Left ventricle myocardium inferior (tissue), 1 donor: ENCODE data around the gene P2RY6. TPM values are rescaled to one million over a fixed set of nuclear protein-coding genes. Genes with fewer than 3 reads are reported as not detected.
A peak's percentile ranks its signal among the peaks of the same experiment; 100 is the strongest.

Source experiments
- DNase-seq: peaks from one replicate; pipeline ENCODE4 v3.0.0-alpha.2; 2020
- H3K27ac ChIP-seq: fragments of 200-600 bp; replicated peaks from 2 replicates; pipeline ENCODE4 v1.8.0; 2021
- H3K27me3 ChIP-seq: fragments of 200-600 bp; 2 replicates; pipeline ENCODE4 v1.8.0; 2021; ENCODE audit warnings: low read depth
- H3K36me3 ChIP-seq: fragments of 200-600 bp; 2 replicates; pipeline ENCODE4 v1.8.0; 2021
- H3K4me1 ChIP-seq: fragments of 200-600 bp; 2 replicates; pipeline ENCODE4 v1.8.0; 2021
- H3K4me3 ChIP-seq: fragments of 200-600 bp; 2 replicates; pipeline ENCODE4 v1.8.0; 2021; ENCODE audit warnings: mild to moderate bottlenecking, moderate library complexity
- H3K9me3 ChIP-seq: fragments of 200-600 bp; replicated peaks from 2 replicates; pipeline ENCODE4 v1.8.0; 2021
- intact Hi-C: fragments of 100-400 bp; cut with micrococcal nuclease; formaldehyde crosslinking; loops from one replicate; pipeline ENCODE4 v1.11.0; 2022
- total RNA-seq: library from RNA; stranded (reverse); fragmentation: NEBNext Ultra II Directional; extraction: Animal tissue kit (Norgen Biotek cat#: 25700); gene quantifications from one replicate; pipeline ENCODE4 v1.2.1, GENCODE V29; 2021
- TF ChIP-seq, protein P1 (sequence below): fragments of 200-600 bp; IDR thresholded peaks from 2 replicates; pipeline ENCODE4 v1.8.0; 2021; ENCODE audit warnings: antibody characterized with exemption, mild to moderate bottlenecking, borderline replicate concordance
- donor health status: DM: no; HTN: yes; CAD: no; lungs with severe emphysema.

The P2RY6 gene
- total RNA-seq, 1 donor from 2014 or later: 2.2 TPM

DNA sequence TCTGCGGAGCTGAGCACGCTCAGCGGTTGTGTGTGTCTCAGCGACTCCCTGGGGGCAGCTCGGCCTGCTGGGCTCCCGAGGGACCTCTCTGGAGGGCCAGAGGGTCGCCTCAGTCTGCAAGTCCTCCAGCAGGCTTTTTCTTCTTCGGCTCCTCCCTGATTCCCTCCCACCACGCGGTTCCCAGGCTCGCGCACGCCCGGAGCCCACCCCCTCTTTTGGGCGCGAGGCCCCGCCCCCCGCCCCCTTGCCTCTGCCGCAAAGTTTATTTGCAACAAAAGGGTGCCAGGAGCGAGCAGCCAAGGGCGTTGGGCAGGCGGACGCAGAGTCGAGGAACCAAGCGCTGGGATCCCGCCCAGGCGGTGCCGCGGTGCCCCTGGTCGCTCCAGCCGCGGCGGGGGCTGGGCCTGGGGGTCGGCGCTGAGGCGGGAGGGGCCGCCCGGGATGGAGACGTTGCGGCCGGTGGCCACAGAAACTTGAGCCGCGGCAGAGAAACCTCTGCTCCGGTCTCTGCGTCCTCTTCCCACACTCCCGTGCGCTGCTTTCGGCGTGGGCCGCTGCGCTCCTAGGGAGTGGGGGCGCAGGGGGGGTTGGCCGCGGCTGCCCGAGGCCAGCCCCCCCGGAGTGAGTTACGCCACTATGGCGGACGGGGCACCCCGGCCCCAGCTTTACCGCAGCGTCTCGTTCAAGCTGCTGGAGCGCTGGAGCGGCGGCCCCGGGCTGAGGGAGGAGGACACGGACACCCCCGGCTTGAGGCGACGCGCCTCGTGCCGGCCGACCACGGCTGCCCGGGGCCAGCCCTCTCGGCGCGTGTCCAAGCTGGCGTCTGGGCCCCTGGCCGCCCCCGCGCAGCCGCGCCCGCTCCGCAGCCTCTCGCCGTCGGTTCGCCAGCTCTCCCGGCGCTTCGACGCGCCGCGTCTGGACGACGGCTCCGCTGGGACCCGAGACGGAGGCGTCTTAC lies 36.1 kb downstream of the P2RY6 start, which contains the start of gene ARHGEF17:
Gene ARHGEF17 (plus strand): TSS at position 274 of the 958 bp plus-strand sequence. CDS start 363 bp downstream, at position 637.
- H3K4me3 ChIP-seq: peak within 1 kb of the TSS; percentile 88
- H3K27me3 ChIP-seq: no peaks in the 10 kb centered on the region
- DNase-seq: peak; percentile 78
- peak within 1 kb of the TSS; percentile 99 for H3K27ac ChIP-seq
- H3K4me1 ChIP-seq: peaks cover 63% of the 10 kb centered on the region
- peaks cover 12% of the 10 kb centered on the region for H3K36me3 ChIP-seq
- TF ChIP-seq, protein P1, sequence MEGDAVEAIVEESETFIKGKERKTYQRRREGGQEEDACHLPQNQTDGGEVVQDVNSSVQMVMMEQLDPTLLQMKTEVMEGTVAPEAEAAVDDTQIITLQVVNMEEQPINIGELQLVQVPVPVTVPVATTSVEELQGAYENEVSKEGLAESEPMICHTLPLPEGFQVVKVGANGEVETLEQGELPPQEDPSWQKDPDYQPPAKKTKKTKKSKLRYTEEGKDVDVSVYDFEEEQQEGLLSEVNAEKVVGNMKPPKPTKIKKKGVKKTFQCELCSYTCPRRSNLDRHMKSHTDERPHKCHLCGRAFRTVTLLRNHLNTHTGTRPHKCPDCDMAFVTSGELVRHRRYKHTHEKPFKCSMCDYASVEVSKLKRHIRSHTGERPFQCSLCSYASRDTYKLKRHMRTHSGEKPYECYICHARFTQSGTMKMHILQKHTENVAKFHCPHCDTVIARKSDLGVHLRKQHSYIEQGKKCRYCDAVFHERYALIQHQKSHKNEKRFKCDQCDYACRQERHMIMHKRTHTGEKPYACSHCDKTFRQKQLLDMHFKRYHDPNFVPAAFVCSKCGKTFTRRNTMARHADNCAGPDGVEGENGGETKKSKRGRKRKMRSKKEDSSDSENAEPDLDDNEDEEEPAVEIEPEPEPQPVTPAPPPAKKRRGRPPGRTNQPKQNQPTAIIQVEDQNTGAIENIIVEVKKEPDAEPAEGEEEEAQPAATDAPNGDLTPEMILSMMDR: no peak
- intact Hi-C loops: no loop called here
- no peaks in the 10 kb centered on the region for H3K9me3 ChIP-seq

DNA sequence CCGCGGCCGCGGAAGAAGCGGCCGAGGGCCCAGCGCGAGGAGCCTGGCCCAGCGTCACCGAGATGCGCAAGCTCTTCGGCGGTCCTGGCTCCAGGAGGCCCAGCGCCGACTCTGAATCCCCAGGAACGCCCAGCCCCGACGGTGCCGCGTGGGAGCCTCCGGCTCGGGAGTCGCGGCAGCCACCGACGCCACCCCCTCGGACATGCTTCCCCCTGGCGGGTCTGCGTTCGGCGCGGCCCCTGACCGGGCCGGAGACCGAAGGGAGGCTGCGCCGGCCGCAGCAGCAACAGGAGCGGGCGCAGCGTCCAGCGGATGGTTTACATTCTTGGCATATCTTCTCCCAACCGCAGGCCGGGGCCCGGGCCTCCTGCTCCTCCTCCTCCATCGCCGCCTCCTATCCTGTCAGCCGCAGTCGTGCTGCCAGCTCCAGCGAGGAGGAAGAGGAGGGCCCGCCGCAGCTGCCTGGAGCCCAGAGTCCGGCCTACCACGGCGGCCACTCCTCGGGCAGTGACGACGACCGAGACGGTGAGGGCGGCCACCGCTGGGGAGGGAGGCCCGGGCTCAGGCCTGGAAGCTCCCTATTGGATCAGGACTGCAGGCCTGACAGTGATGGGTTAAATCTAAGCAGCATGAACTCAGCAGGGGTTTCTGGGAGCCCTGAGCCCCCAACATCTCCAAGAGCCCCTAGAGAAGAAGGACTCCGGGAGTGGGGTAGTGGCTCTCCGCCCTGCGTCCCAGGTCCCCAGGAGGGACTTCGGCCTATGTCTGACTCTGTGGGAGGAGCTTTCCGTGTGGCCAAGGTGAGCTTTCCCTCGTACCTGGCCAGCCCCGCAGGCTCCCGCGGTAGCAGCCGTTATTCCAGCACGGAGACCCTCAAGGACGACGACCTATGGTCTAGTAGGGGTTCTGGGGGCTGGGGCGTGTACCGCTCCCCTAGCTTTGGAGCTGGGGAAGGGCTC lies 37.1 kb downstream of the P2RY6 start:
- intact Hi-C loops: no loop called here
- Histone ChIP-seq H3K4me1 (peaks cover 73% of the 10 kb centered on the region), H3K9me3 (no peaks in the 10 kb centered on the region)

DNA sequence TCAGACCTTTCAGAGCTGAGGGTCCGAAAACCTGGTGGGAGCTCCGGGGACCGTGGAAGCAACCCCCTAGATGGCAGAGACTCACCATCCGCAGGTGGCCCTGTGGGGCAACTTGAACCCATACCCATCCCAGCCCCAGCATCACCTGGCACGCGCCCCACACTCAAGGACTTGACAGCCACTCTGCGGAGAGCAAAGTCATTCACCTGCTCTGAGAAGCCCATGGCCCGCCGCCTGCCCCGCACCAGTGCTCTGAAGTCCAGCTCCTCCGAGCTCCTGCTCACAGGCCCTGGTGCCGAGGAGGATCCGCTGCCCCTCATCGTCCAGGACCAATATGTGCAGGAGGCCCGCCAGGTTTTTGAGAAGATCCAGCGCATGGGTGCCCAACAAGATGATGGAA lies 37.9 kb downstream of the P2RY6 start:
- TF ChIP-seq, protein P1: no peak
- intact Hi-C loops: no loop called here
- H3K9me3 ChIP-seq: no peaks in the 10 kb centered on the region
- H3K27me3 ChIP-seq: no peaks in the 10 kb centered on the region
- H3K27ac ChIP-seq: peak overlapping the region; percentile 99
- DNase-seq: no peak
- peak overlapping the region; percentile 88 for H3K4me3 ChIP-seq
- peaks cover 12% of the 10 kb centered on the region for H3K36me3 ChIP-seq
- peaks cover 81% of the 10 kb centered on the region for H3K4me1 ChIP-seq

More for the DNA sequence above, 37.1 kb downstream of the P2RY6 start:
- Histone ChIP-seq H3K4me3 (peak overlapping the region; percentile 88), H3K27me3 (no peaks in the 10 kb centered on the region), H3K36me3 (peaks cover 12% of the 10 kb centered on the region), H3K27ac (peak overlapping the region; percentile 99)
- TF ChIP-seq, protein P1: no peak
- peak; percentile 92 for DNase-seq

DNA sequence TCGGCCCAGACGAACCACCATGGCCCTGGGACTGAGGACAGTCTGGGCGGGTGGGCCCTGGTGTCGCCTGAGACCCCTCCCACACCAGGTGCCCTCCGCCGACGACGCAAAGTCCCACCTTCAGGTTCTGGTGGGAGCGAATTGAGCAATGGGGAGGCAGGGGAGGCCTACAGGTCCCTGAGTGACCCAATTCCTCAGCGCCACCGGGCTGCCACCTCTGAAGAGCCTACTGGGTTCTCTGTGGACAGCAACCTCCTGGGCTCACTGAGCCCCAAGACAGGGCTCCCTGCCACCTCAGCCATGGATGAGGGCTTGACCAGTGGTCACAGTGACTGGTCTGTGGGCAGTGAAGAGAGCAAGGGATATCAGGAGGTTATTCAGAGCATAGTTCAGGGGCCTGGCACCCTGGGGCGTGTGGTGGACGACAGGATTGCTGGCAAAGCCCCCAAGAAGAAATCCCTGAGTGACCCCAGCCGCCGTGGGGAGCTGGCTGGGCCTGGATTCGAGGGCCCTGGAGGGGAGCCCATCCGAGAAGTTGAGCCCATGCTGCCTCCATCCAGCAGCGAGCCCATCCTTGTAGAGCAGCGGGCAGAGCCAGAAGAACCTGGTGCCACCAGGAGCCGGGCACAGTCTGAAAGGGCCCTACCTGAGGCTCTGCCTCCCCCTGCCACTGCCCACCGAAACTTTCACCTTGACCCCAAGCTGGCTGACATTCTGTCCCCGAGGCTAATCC lies 38.7 kb downstream of the P2RY6 start:
- DNase-seq: no peak
- Histone ChIP-seq H3K27me3 (no peaks in the 10 kb centered on the region), H3K9me3 (no peaks in the 10 kb centered on the region), H3K4me1 (peaks cover 89% of the 10 kb centered on the region), H3K36me3 (peaks cover 12% of the 10 kb centered on the region), H3K27ac (peak overlapping the region; percentile 99), H3K4me3 (peak overlapping the region; percentile 88)
- intact Hi-C loops: no loop called here
- TF ChIP-seq, protein P1: no peak

DNA sequence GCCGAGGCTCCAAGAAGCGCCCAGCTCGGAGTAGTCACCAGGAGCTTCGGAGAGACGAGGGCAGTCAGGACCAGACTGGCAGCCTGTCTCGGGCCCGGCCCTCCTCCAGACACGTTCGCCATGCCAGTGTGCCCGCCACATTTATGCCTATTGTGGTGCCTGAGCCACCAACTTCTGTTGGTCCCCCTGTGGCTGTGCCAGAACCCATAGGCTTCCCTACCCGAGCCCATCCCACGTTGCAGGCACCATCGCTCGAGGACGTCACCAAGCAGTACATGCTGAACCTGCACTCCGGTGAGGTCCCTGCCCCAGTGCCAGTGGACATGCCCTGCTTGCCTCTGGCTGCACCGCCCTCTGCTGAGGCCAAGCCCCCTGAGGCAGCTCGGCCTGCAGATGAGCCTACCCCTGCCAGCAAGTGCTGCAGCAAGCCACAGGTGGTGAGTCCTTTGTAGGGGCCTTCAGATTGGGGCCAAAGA lies 39.3 kb downstream of the P2RY6 start:
- peaks cover 95% of the 10 kb centered on the region for H3K4me1 ChIP-seq
- intact Hi-C loops: no loop called here
- H3K4me3 ChIP-seq: peak overlapping the region; percentile 88

More for the DNA sequence above, 39.3 kb downstream of the P2RY6 start:
- H3K27ac ChIP-seq: peak overlapping the region; percentile 99
- DNase-seq: no peak
- no peaks in the 10 kb centered on the region for H3K27me3 ChIP-seq
- no peaks in the 10 kb centered on the region for H3K9me3 ChIP-seq
- peaks cover 12% of the 10 kb centered on the region for H3K36me3 ChIP-seq
- TF ChIP-seq, protein P1: no peak
